Fibroblast of lung (primary cell): ENCODE data around the gene ANO2. TPM values are rescaled to one million over a fixed set of nuclear protein-coding genes. Genes with fewer than 3 reads are reported as not detected.

Experiments
- DNase-seq, 2 donors: peaks; one replicate each; pipeline versions ENCODE4 v3.0.0 to v3.0.0-alpha.2; 2010; ENCODE audit warnings: low read depth in 2 of 2
- H2AFZ ChIP-seq: 2 replicates; pipeline ENCODE4 v1.5.1; 2012; ENCODE audit warnings: low read length, control low read depth, inconsistent platforms
- H3K27ac ChIP-seq: 2 replicates; pipeline ENCODE4 v1.5.1; 2011; ENCODE audit warnings: low read length, control low read depth; ENCODE audit not compliant: insufficient read depth
- H3K27me3 ChIP-seq: 2 replicates; pipeline ENCODE4 v1.5.1; 2011; ENCODE audit warnings: mild to moderate bottlenecking, low read length; ENCODE audit not compliant: control insufficient read depth, insufficient read depth
- H3K36me3 ChIP-seq: 2 replicates; pipeline ENCODE4 v1.5.1; 2011; ENCODE audit warnings: low read length; ENCODE audit not compliant: control insufficient read depth, insufficient read depth
- H3K4me1 ChIP-seq: 2 replicates; pipeline ENCODE4 v1.5.1; 2011; ENCODE audit warnings: low read length; ENCODE audit not compliant: control insufficient read depth, insufficient read depth; ENCODE audit errors: extremely low read depth
- H3K4me2 ChIP-seq: 2 replicates; pipeline ENCODE4 v1.5.1; 2011; ENCODE audit warnings: low read length, control low read depth; ENCODE audit not compliant: insufficient read depth; ENCODE audit errors: extremely low read depth
- H3K4me3 ChIP-seq, 4 experiments: fragments of 200-600 bp in 1 of 4; sonication (generic) in 1 of 4; replicated peaks in 1 of 4; 2 replicates each; pipeline ENCODE4 v1.5.1; 2011 to 2016; ENCODE audit warnings: low read length in 4 of 4, low read depth in 3 of 4, mild to moderate bottlenecking in 3 of 4, control low read depth in 2 of 4, inconsistent platforms in 1 of 4, mixed read lengths in 1 of 4; ENCODE audit not compliant: insufficient read depth in 1 of 4; ENCODE audit errors: control extremely low read depth in 1 of 4
- H3K79me2 ChIP-seq: 2 replicates; pipeline ENCODE4 v1.5.1; 2012; ENCODE audit warnings: mild to moderate bottlenecking, low read length, inconsistent platforms; ENCODE audit not compliant: control insufficient read depth, insufficient read depth
- H3K9ac ChIP-seq: 2 replicates; pipeline ENCODE4 v1.5.1; 2011; ENCODE audit warnings: mild to moderate bottlenecking, low read length, control low read depth; ENCODE audit not compliant: insufficient read depth
- H3K9me3 ChIP-seq: 2 replicates; pipeline ENCODE4 v1.5.1; 2012; ENCODE audit warnings: low read depth, low read length; ENCODE audit not compliant: control insufficient read depth, insufficient read depth
- H4K20me1 ChIP-seq: 2 replicates; pipeline ENCODE4 v1.5.1; 2011; ENCODE audit warnings: low read length; ENCODE audit not compliant: control insufficient read depth, insufficient read depth; ENCODE audit errors: extremely low read depth
- EZH2 ChIP-seq: IDR thresholded peaks from 2 replicates; pipeline ENCODE4 v1.5.1; 2012; ENCODE audit warnings: low read length, control low read depth, mild to moderate bottlenecking; ENCODE audit errors: missing control alignments
- polyA plus RNA-seq, 2 donors: library from polyadenylated mRNA; depleted of rRNA in 1 of 2; stranded (reverse) in 1 of 2; unstranded in 1 of 2; fragments of >200 nt; gene quantifications; 2 replicates each; pipeline ENCODE4 v1.2.1, GENCODE V29; 2011 to 2012; ENCODE audit warnings: missing spikeins in 1 of 2
- total RNA-seq: library from RNA; depleted of rRNA; stranded (reverse); fragments of >200 nt; gene quantifications from 2 replicates; pipeline ENCODE4 v1.2.1, GENCODE V29; 2014
- TF ChIP-seq, protein P1 (sequence below), 2 donors: IDR thresholded peaks in 1 of 2; conservative IDR thresholded peaks in 1 of 2; 1 replicate in 1 of 2; 2 replicates in 1 of 2; pipeline ENCODE4 v1.5.1; 2011 to 2012; ENCODE audit warnings: low read length in 2 of 2, control low read depth in 1 of 2, inconsistent platforms in 1 of 2, low read depth in 1 of 2, mild to moderate bottlenecking in 1 of 2

The ANO2 gene
- total and polyA plus RNA-seq, 2 donors (not counting 1 experiment from before 2014, with no cell fraction given): 0.15 to 0.17 TPM

DNA sequence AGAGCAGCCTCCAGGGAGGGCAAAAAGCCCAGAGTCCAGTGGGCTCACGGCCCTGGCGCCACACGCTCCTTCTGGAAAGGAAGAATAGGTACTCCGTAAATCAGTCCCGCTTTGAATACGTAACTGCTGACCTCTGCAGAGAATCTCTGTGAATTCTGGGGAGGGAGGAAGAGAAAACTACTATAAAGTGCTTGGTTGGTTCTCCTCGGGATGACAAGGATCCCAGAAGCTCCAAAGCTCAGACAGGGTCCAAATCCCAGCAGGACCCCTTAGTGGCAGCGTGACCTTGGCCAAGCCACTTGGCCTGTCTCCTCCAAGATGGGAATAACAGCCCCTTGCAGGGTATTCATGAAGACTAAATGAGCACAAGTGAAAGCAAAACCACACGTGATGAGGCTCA is 31.7 kb downstream of the ANO2 start:
- TF ChIP-seq, protein P1, sequence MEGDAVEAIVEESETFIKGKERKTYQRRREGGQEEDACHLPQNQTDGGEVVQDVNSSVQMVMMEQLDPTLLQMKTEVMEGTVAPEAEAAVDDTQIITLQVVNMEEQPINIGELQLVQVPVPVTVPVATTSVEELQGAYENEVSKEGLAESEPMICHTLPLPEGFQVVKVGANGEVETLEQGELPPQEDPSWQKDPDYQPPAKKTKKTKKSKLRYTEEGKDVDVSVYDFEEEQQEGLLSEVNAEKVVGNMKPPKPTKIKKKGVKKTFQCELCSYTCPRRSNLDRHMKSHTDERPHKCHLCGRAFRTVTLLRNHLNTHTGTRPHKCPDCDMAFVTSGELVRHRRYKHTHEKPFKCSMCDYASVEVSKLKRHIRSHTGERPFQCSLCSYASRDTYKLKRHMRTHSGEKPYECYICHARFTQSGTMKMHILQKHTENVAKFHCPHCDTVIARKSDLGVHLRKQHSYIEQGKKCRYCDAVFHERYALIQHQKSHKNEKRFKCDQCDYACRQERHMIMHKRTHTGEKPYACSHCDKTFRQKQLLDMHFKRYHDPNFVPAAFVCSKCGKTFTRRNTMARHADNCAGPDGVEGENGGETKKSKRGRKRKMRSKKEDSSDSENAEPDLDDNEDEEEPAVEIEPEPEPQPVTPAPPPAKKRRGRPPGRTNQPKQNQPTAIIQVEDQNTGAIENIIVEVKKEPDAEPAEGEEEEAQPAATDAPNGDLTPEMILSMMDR (conservative IDR thresholded peaks at IDR 0.05 in 1 of 2, IDR thresholded peaks at IDR 0.05 in 1 of 2; ENCODE audit: low read depth in 1 of 2, low read length in 2 of 2): no peak
- no peak for TF ChIP-seq EZH2
- no peak for DNase-seq
- Histone ChIP-seq H3K27me3 (peaks cover 3% of the 10 kb centered on the region), H3K79me2 (no peaks in the 10 kb centered on the region), H2AFZ (no peak overlapping the region), H3K36me3 (no peaks in the 10 kb centered on the region), H4K20me1 (no peaks in the 10 kb centered on the region), H3K4me1 (no peaks in the 10 kb centered on the region), H3K9ac (no peak overlapping the region), H3K4me2 (no peak overlapping the region), H3K4me3 (no peak overlapping the region), H3K27ac (no peak overlapping the region), H3K9me3 (no peaks in the 10 kb centered on the region)

- Histone ChIP-seq H4K20me1 (no peaks in the 10 kb centered on the region), H2AFZ (no peak overlapping the region), H3K4me3 (no peak overlapping the region), H3K4me2 (no peak overlapping the region), H3K9ac (no peak overlapping the region), H3K4me1 (no peaks in the 10 kb centered on the region), H3K9me3 (no peaks in the 10 kb centered on the region), H3K36me3 (no peaks in the 10 kb centered on the region), H3K79me2 (no peaks in the 10 kb centered on the region), H3K27me3 (peaks cover 3% of the 10 kb centered on the region), H3K27ac (no peak overlapping the region)
- no peak for DNase-seq
- TF ChIP-seq, protein P1 (conservative IDR thresholded peaks at IDR 0.05 in 1 of 2, IDR thresholded peaks at IDR 0.05 in 1 of 2; ENCODE audit: low read depth in 1 of 2, low read length in 2 of 2): peak in 1 of 2 donors; percentile 16
- TF ChIP-seq EZH2: no peak
These were observed 32.4 kb downstream of the ANO2 start for GRCh38 chr12:5912437-5913334.

DNA sequence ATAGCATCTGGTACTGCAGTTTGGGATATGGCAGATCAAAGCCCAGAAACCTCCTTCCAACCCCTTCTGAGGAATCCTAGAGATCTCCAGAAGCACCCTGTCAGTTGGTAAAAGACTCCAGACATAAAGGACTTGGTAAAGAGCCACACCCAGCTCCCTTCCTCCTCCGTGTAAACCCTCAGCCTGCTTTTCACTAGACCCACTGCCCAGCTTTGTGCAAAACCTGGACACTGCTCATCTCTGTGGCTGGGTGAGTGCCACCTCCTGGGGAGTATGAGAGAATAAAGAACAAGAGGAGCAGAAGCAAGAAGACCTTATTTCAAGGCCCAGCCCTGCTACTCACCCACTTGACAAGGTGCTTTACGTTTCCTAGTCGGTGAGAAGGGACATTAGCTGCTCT is 33.0 kb downstream of the ANO2 start:
- no peak overlapping the region for H3K4me3 ChIP-seq
- no peaks in the 10 kb centered on the region for H3K79me2 ChIP-seq
- no peak overlapping the region for H3K9ac ChIP-seq
- H3K36me3 ChIP-seq: no peaks in the 10 kb centered on the region
- H3K9me3 ChIP-seq: no peaks in the 10 kb centered on the region
- H2AFZ ChIP-seq: no peak overlapping the region
- peaks cover 3% of the 10 kb centered on the region for H3K27me3 ChIP-seq
- no peak overlapping the region for H3K27ac ChIP-seq
- H4K20me1 ChIP-seq: no peaks in the 10 kb centered on the region
- no peak overlapping the region for H3K4me2 ChIP-seq
- no peak for DNase-seq
- no peaks in the 10 kb centered on the region for H3K4me1 ChIP-seq
- TF ChIP-seq, protein P1 (conservative IDR thresholded peaks at IDR 0.05 in 1 of 2, IDR thresholded peaks at IDR 0.05 in 1 of 2; ENCODE audit: low read depth in 1 of 2, low read length in 2 of 2): no peak
- no peak for TF ChIP-seq EZH2
